HCT116 (cell line): ENCODE measurements around the gene VPS41. TPM values are rescaled to one million over a fixed set of nuclear protein-coding genes. Genes with fewer than 3 reads are reported as not detected.

ENCODE experiments used
- ATAC-seq: fragments of 200-7000 bp; cut with Tn5 transposase; 2 replicates; pipeline ENCODE4 v1.9.1; 2020; ENCODE audit warnings: mild to moderate bottlenecking, moderate library complexity
- BruUV-seq: library from RNA; stranded (reverse); fragments of 400-500 nt; replicated peaks from 2 replicates; lab custom pipeline; 2021; lab: Mats Ljungman, UMichigan
- CTCF ChIA-PET: fragments of 300-600 bp; sonication (Branson Sonifier 250); formaldehyde crosslinking; loops from one replicate; lab custom pipeline; 2021; ENCODE audit warnings: antibody characterized with exemption; lab: Charles Lee
- POLR2A ChIA-PET: fragments of 300-600, 350-600 bp; sonication (Branson Sonifier 250); formaldehyde crosslinking; loops from one replicate; lab custom pipeline; 2021; ENCODE audit warnings: antibody characterized with exemption; lab: Charles Lee
- RAD21 ChIA-PET, 2 experiments: fragments of 300-600 bp; sonication (Branson Sonifier 250); formaldehyde crosslinking; loops; one replicate each; lab custom pipeline; 2023; ENCODE audit warnings: low total read pairs in 2 of 2; ENCODE audit not compliant: uncharacterized antibody in 2 of 2, unreplicated experiment in 2 of 2, low non-redundant PET in 1 of 2; lab: Charles Lee
- DNase-seq: peaks from one replicate; pipeline ENCODE4 v3.0.0-alpha.2; 2010; ENCODE audit warnings: low read depth, low spot score
- H2AFZ ChIP-seq: fragments of 200-600 bp; shearing (Covaris generic), sonication (generic); 2 replicates; pipeline ENCODE4 v1.6.1; 2017; ENCODE audit warnings: low read depth, mixed run types, mixed read lengths, antibody characterized with exemption, low read length; ENCODE audit not compliant: poor library complexity, severe bottlenecking
- H3K27ac ChIP-seq: 2 replicates; pipeline ENCODE4 v1.5.1; 2012; ENCODE audit warnings: low read depth, low read length
- H3K27me3 ChIP-seq: fragments of 200-600 bp; sonication (generic); 2 replicates; pipeline ENCODE4 v1.6.1; 2016; ENCODE audit warnings: mixed run types, low read length, mixed read lengths; ENCODE audit not compliant: insufficient read depth
- H3K36me3 ChIP-seq, 2 experiments: fragments of 200-500 bp in 1 of 2; fragments of 200-600 bp in 1 of 2; sonication (Bioruptor generic) in 1 of 2; sonication (generic) in 1 of 2; 2 replicates each; pipeline versions ENCODE4 v1.5.1 to v1.6.1; 2014 to 2016; ENCODE audit warnings: low read length in 2 of 2, inconsistent platforms in 1 of 2, mixed read lengths in 1 of 2, mixed run types in 1 of 2; ENCODE audit not compliant: insufficient read depth in 2 of 2, control insufficient read depth in 1 of 2
- H3K4me1 ChIP-seq, 2 experiments: fragments of 200-600 bp in 1 of 2; sonication (generic) in 1 of 2; 2 replicates each; pipeline versions ENCODE4 v1.5.1 to v1.6.1; 2012 to 2017; ENCODE audit warnings: low read length in 2 of 2, inconsistent platforms in 1 of 2, mild to moderate bottlenecking in 1 of 2, mixed read lengths in 1 of 2, mixed run types in 1 of 2, moderate library complexity in 1 of 2; ENCODE audit not compliant: insufficient read depth in 2 of 2, control insufficient read depth in 1 of 2
- H3K4me2 ChIP-seq: fragments of 200-600 bp; sonication (generic); 2 replicates; pipeline ENCODE4 v1.6.1; 2017; ENCODE audit warnings: mixed run types, low read length, mixed read lengths
- H3K4me3 ChIP-seq, 2 experiments: fragments of 200-600 bp in 1 of 2; sonication (generic) in 1 of 2; replicated peaks in 1 of 2; 2 replicates each; pipeline ENCODE4 v1.5.1; 2011 to 2016; ENCODE audit warnings: low read length in 2 of 2, control low read depth in 1 of 2, low read depth in 1 of 2, mild to moderate bottlenecking in 1 of 2, mixed read lengths in 1 of 2, mixed run types in 1 of 2
- H3K79me2 ChIP-seq: fragments of 200-600 bp; sonication (generic); 2 replicates; pipeline ENCODE4 v1.6.1; 2017; ENCODE audit warnings: mild to moderate bottlenecking, mixed run types, low read length, moderate library complexity, mixed read lengths; ENCODE audit not compliant: insufficient read depth
- H3K9ac ChIP-seq: fragments of 200-600 bp; sonication (generic); 2 replicates; pipeline ENCODE4 v1.6.1; 2016; ENCODE audit warnings: low read length, mixed read lengths
- H3K9me2 ChIP-seq: fragments of 200-600 bp; sonication (generic), shearing (Covaris generic); 2 replicates; pipeline ENCODE4 v1.6.1; 2017; ENCODE audit warnings: mixed run types, mild to moderate bottlenecking, moderate library complexity; ENCODE audit not compliant: insufficient read depth
- H3K9me3 ChIP-seq, 2 experiments: fragments of 200-500 bp in 1 of 2; fragments of 200-600 bp in 1 of 2; sonication (Bioruptor generic) in 1 of 2; sonication (generic) in 1 of 2; 2 replicates each; pipeline ENCODE4 v1.6.1; 2014 to 2017; ENCODE audit warnings: low read length in 2 of 2, mixed read lengths in 2 of 2, inconsistent platforms in 1 of 2, low read depth in 1 of 2, mild to moderate bottlenecking in 1 of 2, mixed run types in 1 of 2, moderate library complexity in 1 of 2; ENCODE audit not compliant: control insufficient read depth in 1 of 2, insufficient read depth in 1 of 2
- H4K20me1 ChIP-seq: fragments of 200-600 bp; sonication (generic), shearing (Covaris generic); 2 replicates; pipeline ENCODE4 v1.6.1; 2017; ENCODE audit warnings: mixed run types, mild to moderate bottlenecking, moderate library complexity; ENCODE audit not compliant: insufficient read depth
- CTCF ChIP-seq, 3 experiments: fragments of 200-600 bp in 1 of 3; sonication (generic) in 1 of 3; IDR thresholded peaks in 2 of 3; conservative IDR thresholded peaks in 1 of 3; 2 replicates each; pipeline ENCODE4 v1.5.1; 2012 to 2017; ENCODE audit warnings: low read depth in 2 of 3, low read length in 2 of 3, antibody characterized with exemption in 1 of 3, borderline replicate concordance in 1 of 3, control low read depth in 1 of 3, mild to moderate bottlenecking in 1 of 3, mixed read lengths in 1 of 3, mixed run types in 1 of 3, moderate library complexity in 1 of 3; ENCODE audit not compliant: insufficient read depth in 1 of 3
- EGR1 ChIP-seq: IDR thresholded peaks from 2 replicates; pipeline ENCODE4 v1.6.1; 2012; ENCODE audit warnings: low read depth
- EZH2 ChIP-seq: fragments of 200-600 bp; sonication (generic); IDR thresholded peaks from 2 replicates; pipeline ENCODE4 v1.6.1; 2017; ENCODE audit warnings: antibody characterized with exemption, mixed run types
- EZH2phosphoT487 ChIP-seq: fragments of 200-600 bp; IDR thresholded peaks from 2 replicates; pipeline ENCODE4 v1.6.1; 2018; ENCODE audit warnings: antibody characterized with exemption, borderline replicate concordance
- FOSL1 ChIP-seq: IDR thresholded peaks from 2 replicates; pipeline ENCODE4 v1.6.1; 2012; ENCODE audit warnings: low read depth
- JUND ChIP-seq: IDR thresholded peaks from 2 replicates; pipeline ENCODE4 v1.6.1; 2012
- POLR2A ChIP-seq: IDR thresholded peaks from 2 replicates; pipeline ENCODE4 v1.7.0; 2011; ENCODE audit warnings: borderline replicate concordance; ENCODE audit not compliant: insufficient read depth, insufficient read length; ENCODE audit errors: extremely low read depth
- POLR2AphosphoS5 ChIP-seq: IDR thresholded peaks from 2 replicates; pipeline ENCODE4 v1.6.1; 2011; ENCODE audit warnings: mild to moderate bottlenecking, low read depth, low read length, moderate library complexity
- RAD21 ChIP-seq: IDR thresholded peaks from 2 replicates; pipeline ENCODE4 v1.6.1; 2012; ENCODE audit warnings: low read depth, mild to moderate bottlenecking
- SIN3A ChIP-seq: IDR thresholded peaks from 2 replicates; pipeline ENCODE4 v1.6.1; 2012; ENCODE audit warnings: low read depth
- SP1 ChIP-seq: IDR thresholded peaks from 2 replicates; pipeline ENCODE4 v1.6.1; 2012; ENCODE audit warnings: low read depth
- ZNF274 ChIP-seq: fragments of 200-500 bp; sonication (Bioruptor generic); IDR thresholded peaks from 2 replicates; pipeline ENCODE4 v1.6.1; 2014; ENCODE audit warnings: mild to moderate bottlenecking, low read depth, low read length, inconsistent platforms
- intact Hi-C: fragments of 100-400 bp; cut with micrococcal nuclease; formaldehyde crosslinking; loops from 2 replicates; pipeline ENCODE4 v1.10.0; 2022
- total RNA-seq: library from RNA; stranded (reverse); gene quantifications from one replicate; pipeline ENCODE4 v1.2.1, GENCODE V29; 2021; ENCODE audit not compliant: unreplicated experiment
- TF ChIP-seq, protein P1 (sequence below): IDR thresholded peaks from 2 replicates; pipeline ENCODE4 v1.6.1; 2012
- TF ChIP-seq, protein P2 (sequence below): IDR thresholded peaks from 2 replicates; pipeline ENCODE4 v1.6.1; 2012
- TF ChIP-seq, protein P3 (sequence below): IDR thresholded peaks from 2 replicates; pipeline ENCODE4 v1.6.1; 2011; ENCODE audit warnings: mild to moderate bottlenecking, low read length, moderate library complexity; ENCODE audit not compliant: insufficient replicate concordance; ENCODE audit errors: extremely low read depth

VPS41 gene
- total RNA-seq, 1 experiment from 2014 or later: 72.2 TPM

- H3K4me2 ChIP-seq: no peak overlapping the region
- no peak overlapping the region for H3K9ac ChIP-seq
- intact Hi-C loops: no loop called here
- no peaks in the 10 kb centered on the region for H3K36me3 ChIP-seq
- H3K27ac ChIP-seq: no peak overlapping the region
- H4K20me1 ChIP-seq: no peaks in the 10 kb centered on the region
- DNase-seq: no peak
- H3K4me1 ChIP-seq: no peaks in the 10 kb centered on the region
- BruUV-seq: no TSS peak
- ATAC-seq: no peak
- no peaks in the 10 kb centered on the region for H3K9me2 ChIP-seq
- no peak for TF ChIP-seq EGR1
- H3K9me3 ChIP-seq: no peaks in the 10 kb centered on the region
- peaks cover 14% of the 10 kb centered on the region; the same call in 1 of the 2 replicates for H3K27me3 ChIP-seq
- ChIA-PET CTCF (no interaction called here), POLR2A (no interaction called here), RAD21 (no interaction called here)
- H3K79me2 ChIP-seq: no peaks in the 10 kb centered on the region
- H3K4me3 ChIP-seq: no peak overlapping the region
- H2AFZ ChIP-seq: no peak overlapping the region
These were observed 11.7 kb upstream of the VPS41 start for GRCh38 chr7:38920731-38921130.

DNA sequence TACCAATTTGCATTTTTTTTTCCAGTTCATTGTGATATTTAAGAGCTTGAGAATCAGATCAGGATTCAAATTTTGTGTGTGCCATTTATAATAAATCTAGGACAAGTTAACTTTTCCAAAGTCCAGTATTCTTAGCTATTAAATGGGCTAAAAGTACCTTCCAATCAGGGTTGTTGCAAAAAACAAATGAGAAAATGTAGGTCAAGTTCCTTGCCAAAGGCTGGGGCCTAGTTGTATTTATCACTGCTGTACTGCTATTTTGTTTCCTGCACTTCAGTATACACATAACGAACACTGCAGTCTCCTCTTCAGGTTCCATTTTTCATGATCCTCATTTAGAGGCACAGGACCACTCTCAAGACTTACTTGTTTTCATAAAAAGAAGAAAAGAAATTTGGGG lies 7.4 kb upstream of the VPS41 start:
- intact Hi-C loops: no loop called here
- H2AFZ ChIP-seq: no peak overlapping the region
- CTCF ChIA-PET: no interaction called here
- no peaks in the 10 kb centered on the region for H3K27me3 ChIP-seq
- no peaks in the 10 kb centered on the region for H4K20me1 ChIP-seq
- H3K9me3 ChIP-seq: no peaks in the 10 kb centered on the region
- no peaks in the 10 kb centered on the region for H3K9me2 ChIP-seq
- H3K79me2 ChIP-seq: no peaks in the 10 kb centered on the region
- H3K4me3 ChIP-seq: no peak overlapping the region
- no peak for ATAC-seq
- H3K27ac ChIP-seq: no peak overlapping the region
- DNase-seq: no peak
- BruUV-seq: no TSS peak
- no peaks in the 10 kb centered on the region for H3K4me1 ChIP-seq
- TF ChIP-seq FOSL1 (no peak), SIN3A (no peak), JUND (no peak), SP1 (no peak), EZH2phosphoT487 (no peak), CTCF (IDR thresholded peaks at IDR 0.05 in 2 of 3, conservative IDR thresholded peaks at IDR 0.05 in 1 of 3; ENCODE audit: borderline replicate concordance in 1 of 3, insufficient read depth in 1 of 3, low read depth in 2 of 3, low read length in 2 of 3) (no peak), ZNF274 (no peak), EGR1 (no peak), RAD21 (no peak), EZH2 (no peak), POLR2AphosphoS5 (no peak), POLR2A (no peak)
- TF ChIP-seq, protein P1, sequence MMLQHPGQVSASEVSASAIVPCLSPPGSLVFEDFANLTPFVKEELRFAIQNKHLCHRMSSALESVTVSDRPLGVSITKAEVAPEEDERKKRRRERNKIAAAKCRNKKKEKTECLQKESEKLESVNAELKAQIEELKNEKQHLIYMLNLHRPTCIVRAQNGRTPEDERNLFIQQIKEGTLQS: no peak
- TF ChIP-seq, protein P2, sequence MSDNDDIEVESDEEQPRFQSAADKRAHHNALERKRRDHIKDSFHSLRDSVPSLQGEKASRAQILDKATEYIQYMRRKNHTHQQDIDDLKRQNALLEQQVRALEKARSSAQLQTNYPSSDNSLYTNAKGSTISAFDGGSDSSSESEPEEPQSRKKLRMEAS: no peak
- TF ChIP-seq, protein P3, sequence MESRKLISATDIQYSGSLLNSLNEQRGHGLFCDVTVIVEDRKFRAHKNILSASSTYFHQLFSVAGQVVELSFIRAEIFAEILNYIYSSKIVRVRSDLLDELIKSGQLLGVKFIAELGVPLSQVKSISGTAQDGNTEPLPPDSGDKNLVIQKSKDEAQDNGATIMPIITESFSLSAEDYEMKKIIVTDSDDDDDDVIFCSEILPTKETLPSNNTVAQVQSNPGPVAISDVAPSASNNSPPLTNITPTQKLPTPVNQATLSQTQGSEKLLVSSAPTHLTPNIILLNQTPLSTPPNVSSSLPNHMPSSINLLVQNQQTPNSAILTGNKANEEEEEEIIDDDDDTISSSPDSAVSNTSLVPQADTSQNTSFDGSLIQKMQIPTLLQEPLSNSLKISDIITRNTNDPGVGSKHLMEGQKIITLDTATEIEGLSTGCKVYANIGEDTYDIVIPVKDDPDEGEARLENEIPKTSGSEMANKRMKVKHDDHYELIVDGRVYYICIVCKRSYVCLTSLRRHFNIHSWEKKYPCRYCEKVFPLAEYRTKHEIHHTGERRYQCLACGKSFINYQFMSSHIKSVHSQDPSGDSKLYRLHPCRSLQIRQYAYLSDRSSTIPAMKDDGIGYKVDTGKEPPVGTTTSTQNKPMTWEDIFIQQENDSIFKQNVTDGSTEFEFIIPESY: no peak
- RAD21 ChIA-PET: no interaction called here
- H3K4me2 ChIP-seq: no peak overlapping the region
- no peak overlapping the region for H3K9ac ChIP-seq
- POLR2A ChIA-PET: no interaction called here
- no peaks in the 10 kb centered on the region for H3K36me3 ChIP-seq
